Measurements from ENCODE around the gene PARN.

The PARN gene

GRCh38 chr16:14476183-14476582 lies 153.9 kb downstream of the PARN start (continued):
- no peak for TF ChIP-seq ZNF157 (tag by site-specific recombination; IDR thresholded peaks at IDR 0.05)
- TF ChIP-seq ZNF792 (tag by site-specific recombination; IDR thresholded peaks at IDR 0.05) = no peak
- TF ChIP-seq ZNF140 (tag by site-specific recombination; IDR thresholded peaks at IDR 0.05) = no peak

- POLR2A ChIA-PET = no interaction called here
- no peaks in the 10 kb centered on the region for H3K4me1 ChIP-seq (ENCODE audit: control insufficient read depth, insufficient read depth, low read length)
- H3K27ac ChIP-seq (ENCODE audit: extremely low read depth, low read depth, low read length) = no peak overlapping the region
- TF ChIP-seq ZFHX2 (tag by site-specific recombination; conservative IDR thresholded peaks at IDR 0.05) (no peak), ZNF449 (tag by site-specific recombination; IDR thresholded peaks at IDR 0.05) (no peak), ZNF585B (tag by site-specific recombination; IDR thresholded peaks at IDR 0.05) (no peak), MYNN (tag by site-specific recombination; IDR thresholded peaks at IDR 0.05; ENCODE audit: borderline replicate concordance) (no peak), PRDM10 (tag by site-specific recombination; IDR thresholded peaks at IDR 0.05) (no peak), ZNF624 (tag by site-specific recombination; IDR thresholded peaks at IDR 0.05) (no peak), PATZ1 (tag by site-specific recombination; IDR thresholded peaks at IDR 0.05) (no peak), BCL6B (tag by site-specific recombination; IDR thresholded peaks at IDR 0.05) (no peak)
- no peaks in the 10 kb centered on the region for H3K9me3 ChIP-seq (ENCODE audit: control insufficient read depth, insufficient read depth, low read depth, low read length)
- H3K4me3 ChIP-seq (ENCODE audit: low read depth, low read length) = no peak overlapping the region
- H3K36me3 ChIP-seq (ENCODE audit: control insufficient read depth in 2 of 2, insufficient read depth in 1 of 2, low read length in 2 of 2) = peaks cover 7 to 11% of the 10 kb centered on the region in 2 experiments; a peak in 2 of 3 replicates
- CTCF ChIA-PET = no interaction called here
These were observed 154.5 kb downstream of the PARN start for GRCh38 chr16:14475370-14476139.

GRCh38 chr16:14473488-14473887 lies 156.6 kb downstream of the PARN start:
- Histone ChIP-seq H3K36me3 (ENCODE audit: control insufficient read depth in 2 of 2, insufficient read depth in 1 of 2, low read length in 2 of 2) (no peaks in the 10 kb centered on the region; a peak in 1 of 3 replicates), H3K9me3 (ENCODE audit: control insufficient read depth, insufficient read depth, low read depth, low read length) (no peaks in the 10 kb centered on the region), H3K4me1 (ENCODE audit: control insufficient read depth, insufficient read depth, low read length) (no peaks in the 10 kb centered on the region), H3K27ac (ENCODE audit: extremely low read depth, low read depth, low read length) (0 out of 2 replicates have a peak overlapping the region, but pooled peaks have one; percentile 16), H3K4me3 (ENCODE audit: low read depth, low read length) (no peak overlapping the region)
- TF ChIP-seq ZNF133 (tag by site-specific recombination; IDR thresholded peaks at IDR 0.05) (no peak), MEIS1 (CRISPR knock-in tag; IDR thresholded peaks at IDR 0.05; ENCODE audit: borderline replicate concordance) (no peak), ZNF707 (tag by site-specific recombination; IDR thresholded peaks at IDR 0.05) (no peak), ZNF394 (tag by site-specific recombination; IDR thresholded peaks at IDR 0.05; ENCODE audit: borderline replicate concordance) (no peak), ZNF658 (tag by site-specific recombination; IDR thresholded peaks at IDR 0.05) (no peak), ZNF529 (tag by site-specific recombination; IDR thresholded peaks at IDR 0.05; ENCODE audit: insufficient replicate concordance) (no peak), ZNF48 (tag by site-specific recombination; IDR thresholded peaks at IDR 0.05) (no peak), ZBTB21 (tag by site-specific recombination; IDR thresholded peaks at IDR 0.05) (no peak)
- CTCF ChIA-PET = interaction anchor here (0.6 to 0.7 kb wide), 2 partner anchors 81 to 187 kb away, joined by 3 read pairs; no protein-coding TSS in a partner anchor
- POLR2A ChIA-PET = no interaction called here

Data from HEK293 (cell line).